Suprapubic skin (tissue), 4 donors: ENCODE data around the gene LRGUK. TPM values are rescaled to one million over a fixed set of nuclear protein-coding genes. Genes with fewer than 3 reads are reported as not detected.
"Not testable (repeated sequence)": the region's sequence is repeated elsewhere in the genome, so short reads cannot be mapped to it uniquely, and the experiment has no call there.

Experiments
- DNase-seq, 2 donors: peaks; one replicate each; pipeline ENCODE4 v3.0.0-alpha.2; 2019; ENCODE audit warnings: low spot score in 2 of 2
- H3K27ac ChIP-seq: fragments of 200-600 bp; sonication (generic); one replicate; pipeline ENCODE4 v1.5.1; 2019
- H3K27me3 ChIP-seq: fragments of 200-600 bp; sonication (generic); one replicate; pipeline ENCODE4 v1.5.1; 2019
- H3K36me3 ChIP-seq: fragments of 200-600 bp; sonication (generic); one replicate; pipeline ENCODE4 v1.5.1; 2019
- H3K4me1 ChIP-seq: fragments of 200-600 bp; sonication (generic); one replicate; pipeline ENCODE4 v1.5.1; 2019
- H3K4me3 ChIP-seq: fragments of 200-600 bp; sonication (generic); one replicate; pipeline ENCODE4 v1.5.1; 2019; ENCODE audit warnings: mild to moderate bottlenecking
- H3K9me3 ChIP-seq: fragments of 200-600 bp; sonication (generic); one replicate; pipeline ENCODE4 v1.5.1; 2019
- EP300 ChIP-seq: sonication (generic); formaldehyde crosslinking; IDR thresholded peaks from one replicate; pipeline ENCODE4 v1.6.1; 2017; ENCODE audit warnings: antibody characterized with exemption
- POLR2A ChIP-seq, 2 donors: fragments of 450-650 bp; IDR thresholded peaks; one replicate each; pipeline ENCODE4 v1.6.1; 2017; ENCODE audit warnings: antibody characterized with exemption in 2 of 2, mild to moderate bottlenecking in 2 of 2, moderate library complexity in 2 of 2
- POLR2AphosphoS5 ChIP-seq, 3 donors: sonication (generic); formaldehyde crosslinking; IDR thresholded peaks; one replicate each; pipeline ENCODE4 v1.6.1; 2017; ENCODE audit warnings: antibody characterized with exemption in 3 of 3
- whole genome bisulfite sequencing: methylation state at CpG from one replicate; pipeline ENCODE4 v1.1.5; 2018; 5-methylcytosine and 5-hydroxymethylcytosine counted together
- total RNA-seq, 4 donors: library from RNA; depleted of rRNA; stranded (reverse); fragments of >200 nt; gene quantifications; one replicate each; pipeline ENCODE4 v1.1.0, GENCODE V29; 2016
- TF ChIP-seq, protein P1 (sequence below), 2 donors: fragments of 200-600 bp in 1 of 2; fragments of 450-650 bp in 1 of 2; sonication (generic) in 1 of 2; IDR thresholded peaks; one replicate each; pipeline ENCODE4 v1.5.1; 2016 to 2019; ENCODE audit warnings: antibody characterized with exemption in 2 of 2, mild to moderate bottlenecking in 1 of 2, moderate library complexity in 1 of 2

Gene LRGUK, protein sequence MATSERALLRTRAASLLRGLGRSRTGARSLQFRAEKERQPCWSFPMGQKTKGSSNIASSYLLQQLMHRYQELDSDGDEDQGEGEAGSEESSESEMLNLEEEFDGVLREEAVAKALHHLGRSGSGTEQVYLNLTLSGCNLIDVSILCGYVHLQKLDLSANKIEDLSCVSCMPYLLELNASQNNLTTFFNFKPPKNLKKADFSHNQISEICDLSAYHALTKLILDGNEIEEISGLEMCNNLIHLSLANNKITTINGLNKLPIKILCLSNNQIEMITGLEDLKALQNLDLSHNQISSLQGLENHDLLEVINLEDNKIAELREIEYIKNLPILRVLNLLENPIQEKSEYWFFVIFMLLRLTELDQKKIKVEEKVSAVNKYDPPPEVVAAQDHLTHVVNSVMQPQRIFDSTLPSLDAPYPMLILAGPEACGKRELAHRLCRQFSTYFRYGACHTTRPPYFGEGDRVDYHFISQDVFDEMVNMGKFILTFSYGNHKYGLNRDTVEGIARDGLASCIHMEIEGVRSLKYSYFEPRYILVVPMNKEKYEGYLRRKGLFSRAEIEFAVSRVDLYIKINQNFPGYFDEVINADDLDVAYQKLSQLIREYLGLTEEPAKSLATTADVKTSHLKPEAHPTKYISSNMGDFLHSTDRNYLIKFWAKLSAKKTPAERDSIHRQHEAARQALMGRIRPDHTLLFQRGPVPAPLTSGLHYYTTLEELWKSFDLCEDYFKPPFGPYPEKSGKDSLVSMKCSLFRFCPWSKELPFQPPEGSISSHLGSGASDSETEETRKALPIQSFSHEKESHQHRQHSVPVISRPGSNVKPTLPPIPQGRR
- total RNA-seq, result 1 to 10 TPM in 1 of 4 donors, under 1 TPM in 3; 0.34 to 1.2 (median 0.91) TPM

DNA sequence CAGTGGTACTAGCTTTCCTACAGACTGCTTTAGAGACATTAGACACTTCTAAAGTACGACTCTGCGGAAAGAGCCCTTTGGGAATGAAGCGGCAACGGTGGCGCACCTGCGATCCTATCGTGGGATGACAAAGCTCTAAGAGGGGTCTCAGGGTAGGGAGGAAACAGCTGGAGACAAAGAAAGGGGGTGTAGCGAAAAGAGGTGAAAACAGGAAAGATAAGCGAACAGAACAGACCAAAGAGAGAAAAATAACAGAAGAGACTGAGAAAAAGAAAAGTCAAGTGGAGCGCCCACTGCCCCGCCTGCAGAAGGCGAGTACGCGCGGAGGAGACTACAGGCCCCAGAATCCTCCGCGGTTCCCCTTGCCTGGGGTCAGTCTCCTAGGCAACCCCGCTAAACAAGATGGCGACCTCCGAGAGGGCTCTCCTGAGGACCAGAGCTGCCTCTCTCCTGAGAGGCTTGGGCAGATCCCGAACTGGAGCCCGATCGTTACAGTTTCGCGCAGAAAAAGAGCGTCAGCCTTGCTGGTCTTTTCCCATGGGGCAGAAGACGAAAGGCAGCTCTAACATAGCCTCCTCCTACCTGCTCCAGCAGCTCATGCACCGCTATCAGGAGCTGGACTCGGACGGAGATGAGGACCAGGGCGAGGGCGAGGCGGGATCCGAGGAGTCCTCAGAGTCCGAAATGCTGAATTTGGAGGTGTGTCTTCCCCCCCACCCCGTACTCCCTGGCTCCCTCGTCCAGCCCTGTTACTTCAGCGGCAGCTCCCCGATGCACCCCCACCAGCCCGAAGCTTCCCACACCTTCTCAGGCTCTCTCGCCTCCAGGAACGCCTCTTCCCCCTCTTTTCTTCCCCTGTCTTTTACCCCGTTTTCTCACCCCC, at the start of gene LRGUK:
Gene LRGUK, plus strand, starts transcription at position 375 of the 883 bp plus-strand sequence. Its CDS starts 28 bp downstream, at position 403.
- H3K36me3 ChIP-seq, result no peaks in the 10 kb centered on the region
- H3K4me3 ChIP-seq, result peak within 1 kb of the TSS; percentile 78
- H3K4me1 ChIP-seq, result peaks cover 13% of the 10 kb centered on the region
- DNase-seq, result peak; percentile 83 to 87
- no peak within 1 kb of the TSS for H3K27ac ChIP-seq
- 1% methylated on average over 38 of the region's 43 CpGs for WGBS
- TF ChIP-seq EP300, result no peak
- TF ChIP-seq, protein P1, sequence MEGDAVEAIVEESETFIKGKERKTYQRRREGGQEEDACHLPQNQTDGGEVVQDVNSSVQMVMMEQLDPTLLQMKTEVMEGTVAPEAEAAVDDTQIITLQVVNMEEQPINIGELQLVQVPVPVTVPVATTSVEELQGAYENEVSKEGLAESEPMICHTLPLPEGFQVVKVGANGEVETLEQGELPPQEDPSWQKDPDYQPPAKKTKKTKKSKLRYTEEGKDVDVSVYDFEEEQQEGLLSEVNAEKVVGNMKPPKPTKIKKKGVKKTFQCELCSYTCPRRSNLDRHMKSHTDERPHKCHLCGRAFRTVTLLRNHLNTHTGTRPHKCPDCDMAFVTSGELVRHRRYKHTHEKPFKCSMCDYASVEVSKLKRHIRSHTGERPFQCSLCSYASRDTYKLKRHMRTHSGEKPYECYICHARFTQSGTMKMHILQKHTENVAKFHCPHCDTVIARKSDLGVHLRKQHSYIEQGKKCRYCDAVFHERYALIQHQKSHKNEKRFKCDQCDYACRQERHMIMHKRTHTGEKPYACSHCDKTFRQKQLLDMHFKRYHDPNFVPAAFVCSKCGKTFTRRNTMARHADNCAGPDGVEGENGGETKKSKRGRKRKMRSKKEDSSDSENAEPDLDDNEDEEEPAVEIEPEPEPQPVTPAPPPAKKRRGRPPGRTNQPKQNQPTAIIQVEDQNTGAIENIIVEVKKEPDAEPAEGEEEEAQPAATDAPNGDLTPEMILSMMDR (IDR thresholded peaks at IDR 0.05), result no peak
- no peaks in the 10 kb centered on the region for H3K27me3 ChIP-seq
- no peaks in the 10 kb centered on the region for H3K9me3 ChIP-seq

DNA sequence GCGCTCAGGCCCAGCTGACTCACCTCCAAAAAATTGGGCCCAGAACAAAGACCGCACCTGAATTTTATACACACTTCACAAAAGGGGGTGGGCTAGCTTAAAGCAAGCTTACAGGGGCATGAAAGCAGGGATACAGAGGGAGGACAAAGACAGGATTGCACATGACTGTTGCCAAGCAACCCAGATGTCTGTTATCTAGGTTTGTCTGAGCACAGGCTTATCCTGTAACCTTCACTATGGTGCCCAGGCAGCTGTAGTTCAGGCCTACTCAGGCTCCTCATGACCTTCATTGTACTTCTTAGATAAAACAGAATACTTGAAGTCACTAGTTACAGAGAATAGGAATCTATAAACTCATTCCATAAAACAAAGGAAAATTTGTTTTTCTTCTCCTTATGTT, 49.6 kb upstream of the LRGUK start:
- not testable (repeated sequence) for H3K27ac ChIP-seq, H3K36me3 ChIP-seq, H3K4me3 ChIP-seq, H3K9me3 ChIP-seq, DNase-seq, H3K27me3 ChIP-seq, H3K4me1 ChIP-seq
- WGBS, result 100% methylated on average over 2 of the region's 2 CpGs

DNA sequence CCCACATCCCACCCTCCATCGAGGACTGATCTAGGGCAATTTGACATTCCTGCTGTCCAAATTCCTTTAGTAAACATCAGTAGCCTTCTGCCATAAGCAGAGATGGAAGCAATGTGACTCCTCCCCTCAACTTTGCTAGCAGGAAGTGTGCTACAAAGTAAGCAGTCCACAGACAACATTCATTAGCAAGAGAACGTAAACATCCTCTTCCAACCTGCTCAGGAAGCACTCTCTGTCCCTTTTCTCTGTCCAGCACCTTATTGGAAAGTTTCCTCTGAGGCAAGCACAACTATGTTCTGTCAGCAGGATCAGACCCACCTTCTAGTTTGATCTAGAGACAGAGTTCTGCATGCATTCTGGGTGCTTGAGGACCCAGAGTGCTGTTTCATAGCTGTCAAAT, 48.1 kb upstream of the LRGUK start:
- 68% methylated on average over 2 of the region's 2 CpGs for WGBS
- peaks cover 5% of the 10 kb centered on the region for H3K36me3 ChIP-seq
- H3K27ac ChIP-seq, result no peak overlapping the region
- no peaks in the 10 kb centered on the region for H3K4me1 ChIP-seq
- no peak overlapping the region for H3K4me3 ChIP-seq
- no peak for DNase-seq
- TF ChIP-seq POLR2A (IDR thresholded peaks at IDR 0.05) (no peak), POLR2AphosphoS5 (IDR thresholded peaks at IDR 0.05) (no peak), EP300 (no peak)
- TF ChIP-seq, protein P1 (IDR thresholded peaks at IDR 0.05), result no peak
- no peaks in the 10 kb centered on the region for H3K9me3 ChIP-seq
- no peaks in the 10 kb centered on the region for H3K27me3 ChIP-seq

DNA sequence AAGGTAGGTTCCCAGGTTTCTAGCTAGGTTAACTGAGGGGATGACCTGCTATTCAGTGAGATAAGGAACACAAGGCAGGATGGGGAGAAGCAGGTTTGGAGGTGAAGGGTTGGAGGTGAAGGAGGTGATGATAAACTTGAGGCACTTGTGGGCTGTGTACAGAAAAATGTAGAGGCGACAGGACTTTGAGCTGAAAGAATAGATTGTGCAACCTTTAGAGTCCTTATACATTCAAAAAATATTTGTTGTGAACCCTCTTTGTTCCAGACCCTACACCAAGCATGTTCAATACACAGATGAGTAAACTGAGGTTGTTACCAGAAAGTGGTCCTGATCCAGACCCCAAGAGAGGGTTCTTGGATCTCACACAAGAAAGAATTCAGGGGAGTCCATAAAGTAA, 45.4 kb upstream of the LRGUK start:
- no peak overlapping the region for H3K4me3 ChIP-seq
- DNase-seq, result no peak
- no peaks in the 10 kb centered on the region for H3K27me3 ChIP-seq
- 92% methylated on average over 1 of the region's 1 CpG for WGBS
- no peaks in the 10 kb centered on the region for H3K36me3 ChIP-seq
- no peaks in the 10 kb centered on the region for H3K9me3 ChIP-seq
- H3K27ac ChIP-seq, result no peak overlapping the region
- H3K4me1 ChIP-seq, result no peaks in the 10 kb centered on the region
- TF ChIP-seq POLR2AphosphoS5 (IDR thresholded peaks at IDR 0.05) (no peak), POLR2A (IDR thresholded peaks at IDR 0.05) (no peak), EP300 (no peak)
- TF ChIP-seq, protein P1 (IDR thresholded peaks at IDR 0.05), result no peak

DNA sequence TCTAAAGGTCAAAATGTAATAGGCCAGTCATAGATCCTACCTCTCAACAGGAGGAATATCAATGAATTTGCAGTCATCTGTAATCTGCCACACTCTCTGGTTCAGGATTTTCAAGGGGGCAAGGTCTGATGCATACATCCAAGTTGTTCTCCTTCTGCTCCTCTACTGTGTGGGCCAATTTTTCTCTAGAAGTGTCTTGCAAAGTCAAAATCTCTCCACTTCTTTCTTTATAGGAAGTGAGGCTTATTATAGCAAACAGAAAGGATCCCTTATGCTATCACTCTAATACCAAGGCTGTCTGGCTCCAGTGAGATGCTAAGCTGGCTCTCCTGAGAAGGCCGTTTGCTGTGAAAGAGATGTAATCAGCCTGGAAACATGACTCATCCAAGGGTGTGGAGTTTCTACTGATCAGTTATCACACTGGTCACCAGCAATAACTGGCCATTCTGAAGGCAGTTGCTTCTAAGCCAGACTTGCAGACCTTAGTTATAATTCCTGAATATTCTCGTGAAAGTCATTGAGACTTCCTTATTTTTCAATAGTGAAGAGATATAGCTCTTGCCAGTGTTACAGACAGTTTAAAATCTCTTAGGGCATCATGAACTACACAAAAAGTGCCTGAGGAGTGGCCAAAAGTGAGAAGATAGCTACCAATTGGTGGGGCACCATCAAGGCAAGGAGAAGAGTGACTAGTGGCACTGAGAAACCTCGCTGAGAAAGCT, 43.2 kb upstream of the LRGUK start:
- no peaks in the 10 kb centered on the region for H3K36me3 ChIP-seq
- no peak for DNase-seq
- no peak overlapping the region for H3K27ac ChIP-seq
- no peak for TF ChIP-seq EP300
- no peak for TF ChIP-seq POLR2A (IDR thresholded peaks at IDR 0.05)
- TF ChIP-seq POLR2AphosphoS5 (IDR thresholded peaks at IDR 0.05), result no peak
- TF ChIP-seq, protein P1 (IDR thresholded peaks at IDR 0.05), result no peak
- 72% methylated on average over 3 of the region's 3 CpGs for WGBS
- no peak overlapping the region for H3K4me3 ChIP-seq
- H3K27me3 ChIP-seq, result no peaks in the 10 kb centered on the region
- peaks cover 7% of the 10 kb centered on the region for H3K9me3 ChIP-seq
- H3K4me1 ChIP-seq, result no peaks in the 10 kb centered on the region
